ENCODE results near the gene CDHR2. TPM values are rescaled to one million over a fixed set of nuclear protein-coding genes. Genes with fewer than 3 reads are reported as not detected.

Gene CDHR2
- total and polyA plus RNA-seq, 2 donors (not counting 3 experiments of a cell fraction or from before 2014, with no cell fraction given): not detected

DNA sequence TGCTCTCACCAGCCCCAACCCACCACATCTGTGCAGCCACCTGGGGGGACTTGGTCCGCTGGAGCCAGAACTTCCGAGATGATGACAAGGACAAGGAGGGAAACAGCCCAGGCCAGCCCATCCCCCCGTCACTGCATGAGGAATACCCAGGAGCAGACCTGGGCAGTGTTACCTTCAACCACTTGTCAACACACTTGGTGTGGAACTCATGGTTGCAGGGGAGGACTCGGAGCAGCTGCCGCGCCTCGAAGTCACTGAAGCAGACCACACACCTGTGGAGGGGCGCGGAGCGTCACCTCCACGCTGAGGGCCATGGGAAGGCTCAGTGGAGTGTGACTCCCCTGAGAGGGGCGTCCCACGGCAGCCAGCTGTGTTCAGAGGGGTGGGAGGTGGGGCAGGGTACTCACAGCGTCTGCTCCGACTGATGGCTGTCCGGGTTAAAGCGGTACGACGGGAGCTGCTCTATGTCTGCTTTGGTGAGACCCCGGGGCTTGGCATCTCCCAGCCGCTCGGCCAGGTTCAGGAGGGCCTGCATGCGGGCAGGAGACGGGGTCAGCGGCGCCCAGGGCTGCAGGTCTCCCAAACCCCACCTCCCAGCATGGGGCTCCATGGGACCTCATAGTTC, 19.9 kb upstream of the CDHR2 start:
- no peaks in the 10 kb centered on the region for H3K9me1 ChIP-seq (replicated peaks; ENCODE audit: control insufficient read depth, extremely low read depth, insufficient read depth, low read length)
- no peak for DNase-seq (ENCODE audit: low read depth, low spot score)
- no peak overlapping the region for H2AFZ ChIP-seq (ENCODE audit: low read depth, low read length)
- CTCF ChIA-PET: no interaction called here
- peaks cover 13% of the 10 kb centered on the region for H3K4me1 ChIP-seq (ENCODE audit: control insufficient read depth, extremely low read depth, insufficient read depth, low read length)
- no TSS peak for BruUV-seq (replicated peaks)
- intact Hi-C loops (cut with micrococcal nuclease) (no loop called here), dilution Hi-C loops (cut with MboI; ENCODE audit: extremely low pct_ligation_motif_present, low sequenced_read_pairs) (no loop called here)
- no peaks in the 10 kb centered on the region for H4K20me1 ChIP-seq (replicated peaks; ENCODE audit: control insufficient read depth, extremely low read depth, insufficient read depth, low read length)
- no peak overlapping the region for H3K9ac ChIP-seq (replicated peaks; ENCODE audit: extremely low read depth, insufficient read depth, low read length)
- no peaks in the 10 kb centered on the region for H3K27me3 ChIP-seq (ENCODE audit: control insufficient read depth in 2 of 2, insufficient read depth in 2 of 2, low read length in 2 of 2)
- no peak overlapping the region for H3K4me2 ChIP-seq (ENCODE audit: insufficient read depth, low read length)
- POLR2A ChIA-PET: no interaction called here
- peaks cover 11% of the 10 kb centered on the region for H3K79me2 ChIP-seq (ENCODE audit: control insufficient read depth, insufficient read depth, low read length)
- H3K9me3 ChIP-seq (replicated peaks; ENCODE audit: control insufficient read depth, insufficient read depth, low read length): no peaks in the 10 kb centered on the region
- peaks cover 9 to 42% of the 10 kb centered on the region in 2 experiments for H3K36me3 ChIP-seq (ENCODE audit: control insufficient read depth in 2 of 2, extremely low read depth in 1 of 2, insufficient read depth in 2 of 2, low read length in 2 of 2)
- FAIRE-seq: no peak
- H3K27ac ChIP-seq (ENCODE audit: insufficient read depth, low read depth, low read length): no peak overlapping the region
- no peak for TF ChIP-seq GATA2 (IDR thresholded peaks at IDR 0.05; ENCODE audit: insufficient read depth, insufficient read length, low read depth, low read length)
- no peak overlapping the region for H3K4me3 ChIP-seq (replicated peaks in 1 of 3; ENCODE audit: insufficient read depth in 1 of 3, low read depth in 1 of 3, low read length in 3 of 3)

GRCh38 chr5:176529741-176530141, 19.4 kb upstream of the CDHR2 start:
- Histone ChIP-seq H3K9me1 (replicated peaks; ENCODE audit: control insufficient read depth, extremely low read depth, insufficient read depth, low read length) (no peaks in the 10 kb centered on the region), H3K79me2 (ENCODE audit: control insufficient read depth, insufficient read depth, low read length) (peaks cover 16% of the 10 kb centered on the region), H3K4me2 (ENCODE audit: insufficient read depth, low read length) (no peak overlapping the region), H3K9ac (replicated peaks; ENCODE audit: extremely low read depth, insufficient read depth, low read length) (no peak overlapping the region), H2AFZ (ENCODE audit: low read depth, low read length) (no peak overlapping the region), H3K4me3 (replicated peaks in 1 of 3; ENCODE audit: insufficient read depth in 1 of 3, low read depth in 1 of 3, low read length in 3 of 3) (no peak overlapping the region), H3K4me1 (ENCODE audit: control insufficient read depth, extremely low read depth, insufficient read depth, low read length) (peaks cover 18% of the 10 kb centered on the region), H3K9me3 (replicated peaks; ENCODE audit: control insufficient read depth, insufficient read depth, low read length) (no peaks in the 10 kb centered on the region), H3K36me3 (ENCODE audit: control insufficient read depth in 2 of 2, extremely low read depth in 1 of 2, insufficient read depth in 2 of 2, low read length in 2 of 2) (peaks cover 9 to 43% of the 10 kb centered on the region in 2 experiments), H4K20me1 (replicated peaks; ENCODE audit: control insufficient read depth, extremely low read depth, insufficient read depth, low read length) (no peaks in the 10 kb centered on the region), H3K27me3 (ENCODE audit: control insufficient read depth in 2 of 2, insufficient read depth in 2 of 2, low read length in 2 of 2) (no peaks in the 10 kb centered on the region), H3K27ac (ENCODE audit: insufficient read depth, low read depth, low read length) (no peak overlapping the region)
- BruUV-seq (replicated peaks): no TSS peak
- no peak for FAIRE-seq
- DNase-seq (ENCODE audit: low read depth, low spot score): no peak
- dilution Hi-C loops (cut with MboI; ENCODE audit: extremely low pct_ligation_motif_present, low sequenced_read_pairs): no loop called here
- ChIA-PET POLR2A (no interaction called here), CTCF (no interaction called here)
- intact Hi-C loops (cut with micrococcal nuclease): loop anchor here (10.0 kb wide), 2 partner anchors 465 to 965 kb away; partner anchors contain the start of gene PDLIM7
- no peak for TF ChIP-seq GATA2 (IDR thresholded peaks at IDR 0.05; ENCODE audit: insufficient read depth, insufficient read length, low read depth, low read length)
- no peak for TF ChIP-seq JUN (IDR thresholded peaks at IDR 0.05; ENCODE audit: borderline replicate concordance, insufficient read depth, insufficient read length, low read depth)
- no peak for TF ChIP-seq POLR2AphosphoS5 (IDR thresholded peaks at IDR 0.05; ENCODE audit: insufficient read depth, low read depth, low read length)
- TF ChIP-seq EZH2 (IDR thresholded peaks at IDR 0.05; ENCODE audit: borderline replicate concordance, low read depth, low read length, severe bottlenecking): no peak
- no peak for TF ChIP-seq POLR2A (IDR thresholded peaks at IDR 0.05; ENCODE audit: low read depth, low read length)
- no peak for TF ChIP-seq FOS (IDR thresholded peaks at IDR 0.05; ENCODE audit: borderline replicate concordance, insufficient read depth, low read length)
- no peak for TF ChIP-seq CTCF (IDR thresholded peaks at IDR 0.05; ENCODE audit: extremely low read depth in 1 of 2, insufficient read depth in 1 of 2, low read depth in 1 of 2, low read length in 2 of 2)
- TF ChIP-seq MYC (IDR thresholded peaks at IDR 0.05; ENCODE audit: low read depth, low read length): no peak

Measured in endothelial cell of umbilical vein (primary cell).